ENCODE results near the gene PGA4.

DNA sequence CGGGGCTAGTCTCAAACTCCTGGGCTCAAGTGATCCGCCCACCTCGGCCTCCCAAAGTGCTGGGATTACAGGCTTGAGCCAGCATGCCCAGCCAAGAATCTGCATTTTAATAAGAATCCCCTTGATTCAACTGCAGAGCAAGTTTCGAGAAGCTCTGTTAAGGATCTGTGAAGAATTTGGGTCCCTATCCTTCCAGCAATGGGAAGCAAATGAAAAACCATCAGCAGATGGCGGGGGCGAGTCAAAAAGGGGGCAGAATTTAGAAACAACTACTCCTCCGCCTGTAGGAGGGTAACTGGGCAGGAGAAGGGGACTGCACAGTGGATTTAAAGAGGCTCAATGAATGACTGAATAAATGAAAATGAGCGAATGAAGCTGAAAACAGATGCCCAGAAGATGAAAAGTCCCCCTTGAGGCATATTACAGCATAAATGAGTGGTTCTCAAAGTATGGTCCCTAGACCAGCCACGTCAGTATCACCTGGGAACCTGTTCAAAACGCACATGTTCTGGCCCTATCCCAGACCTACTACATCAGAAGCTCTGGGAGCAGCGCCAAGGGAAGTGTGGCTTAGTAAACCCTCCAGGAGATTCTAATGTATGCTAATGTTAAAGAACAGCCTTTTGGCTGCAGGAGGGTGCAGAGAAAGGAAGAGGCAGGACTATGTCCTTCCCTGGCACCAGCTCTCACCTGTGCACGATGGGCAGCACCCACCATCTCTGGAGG lies 58.0 kb downstream of the PGA4 start:
- TF ChIP-seq, protein P1, sequence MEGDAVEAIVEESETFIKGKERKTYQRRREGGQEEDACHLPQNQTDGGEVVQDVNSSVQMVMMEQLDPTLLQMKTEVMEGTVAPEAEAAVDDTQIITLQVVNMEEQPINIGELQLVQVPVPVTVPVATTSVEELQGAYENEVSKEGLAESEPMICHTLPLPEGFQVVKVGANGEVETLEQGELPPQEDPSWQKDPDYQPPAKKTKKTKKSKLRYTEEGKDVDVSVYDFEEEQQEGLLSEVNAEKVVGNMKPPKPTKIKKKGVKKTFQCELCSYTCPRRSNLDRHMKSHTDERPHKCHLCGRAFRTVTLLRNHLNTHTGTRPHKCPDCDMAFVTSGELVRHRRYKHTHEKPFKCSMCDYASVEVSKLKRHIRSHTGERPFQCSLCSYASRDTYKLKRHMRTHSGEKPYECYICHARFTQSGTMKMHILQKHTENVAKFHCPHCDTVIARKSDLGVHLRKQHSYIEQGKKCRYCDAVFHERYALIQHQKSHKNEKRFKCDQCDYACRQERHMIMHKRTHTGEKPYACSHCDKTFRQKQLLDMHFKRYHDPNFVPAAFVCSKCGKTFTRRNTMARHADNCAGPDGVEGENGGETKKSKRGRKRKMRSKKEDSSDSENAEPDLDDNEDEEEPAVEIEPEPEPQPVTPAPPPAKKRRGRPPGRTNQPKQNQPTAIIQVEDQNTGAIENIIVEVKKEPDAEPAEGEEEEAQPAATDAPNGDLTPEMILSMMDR (IDR thresholded peaks at IDR 0.05): no peak
- TF ChIP-seq POLR2A (IDR thresholded peaks at IDR 0.05): no peak
